ENCODE data around the gene PFKFB2.

GRCh38 chr1:207093944-207094343 lies 40.9 kb downstream of the PFKFB2 start:
- TF ChIP-seq EZH2 (IDR thresholded peaks at IDR 0.05) (no peak), POLR2AphosphoS5 (IDR thresholded peaks at IDR 0.05; ENCODE audit: borderline replicate concordance, low read depth, low read length) (no peak), FOXP2 (optimal IDR thresholded peaks at IDR 0.05; ENCODE audit: control extremely low read depth, extremely low read length, insufficient read depth) (no peak)

Measured in SK-N-MC (cell line).